Progenitor cell of endocrine pancreas (in vitro differentiated cells): ENCODE results near the gene DNAJC5. TPM values are rescaled to one million over a fixed set of nuclear protein-coding genes. Genes with fewer than 3 reads are reported as not detected.
"Not testable (repeated sequence)": the region's sequence is repeated elsewhere in the genome, so short reads cannot be mapped to it uniquely, and the experiment has no call there.

Experiments
- DNase-seq: peaks from one replicate; pipeline ENCODE4 v3.0.0; 2021; ENCODE audit warnings: low spot score; ENCODE audit not compliant: unreplicated experiment
- H3K27ac Mint-ChIP-seq: 2 replicates; pipeline ENCODE4 v1.8.0; 2021; ENCODE audit warnings: mild to moderate bottlenecking, moderate library complexity, mixed read lengths
- H3K27me3 Mint-ChIP-seq: 2 replicates; pipeline ENCODE4 v1.8.0; 2021; ENCODE audit warnings: mixed read lengths
- H3K36me3 Mint-ChIP-seq: 2 replicates; pipeline ENCODE4 v1.8.0; 2022; ENCODE audit warnings: mixed read lengths; ENCODE audit not compliant: insufficient read depth
- H3K4me1 Mint-ChIP-seq: 2 replicates; pipeline ENCODE4 v1.8.0; 2021; ENCODE audit warnings: low read depth, mixed read lengths
- H3K4me3 Mint-ChIP-seq: 2 replicates; pipeline ENCODE4 v1.8.0; 2021; ENCODE audit warnings: low read depth, mild to moderate bottlenecking, moderate library complexity, mixed read lengths
- H3K9me3 Mint-ChIP-seq: 2 replicates; pipeline ENCODE4 v1.8.0; 2021; ENCODE audit warnings: low read depth, mixed read lengths
- CTCF ChIP-seq: fragments of 200-600 bp; sonication (generic); IDR thresholded peaks from one replicate; pipeline ENCODE4 v1.5.0; 2021; ENCODE audit warnings: antibody characterized with exemption, mild to moderate bottlenecking; ENCODE audit not compliant: unreplicated experiment
- total RNA-seq: library from RNA; stranded (reverse); gene quantifications from 2 replicates; pipeline ENCODE4 v1.2.1, GENCODE V29; 2021

DNAJC5 gene
- total RNA-seq, 1 donor from 2014 or later: 41.8 TPM

GRCh38 chr20:63873477-63873971, 21.4 kb upstream of the DNAJC5 start:
- H3K27ac Mint-ChIP-seq: no peak overlapping the region
- H3K9me3 Mint-ChIP-seq: no peaks in the 10 kb centered on the region
- no peaks in the 10 kb centered on the region for H3K4me1 Mint-ChIP-seq
- H3K27me3 Mint-ChIP-seq: no peaks in the 10 kb centered on the region
- H3K36me3 Mint-ChIP-seq: peaks cover 21% of the 10 kb centered on the region
- no peak for DNase-seq
- no peak for TF ChIP-seq CTCF
- H3K4me3 Mint-ChIP-seq: no peak overlapping the region

- H3K9me3 Mint-ChIP-seq, H3K27ac Mint-ChIP-seq: not testable (repeated sequence)
- peaks cover 21% of the 10 kb centered on the region for H3K36me3 Mint-ChIP-seq
Observed at GRCh38 chr20:63874241-63874640, 20.7 kb upstream of the DNAJC5 start.

DNA sequence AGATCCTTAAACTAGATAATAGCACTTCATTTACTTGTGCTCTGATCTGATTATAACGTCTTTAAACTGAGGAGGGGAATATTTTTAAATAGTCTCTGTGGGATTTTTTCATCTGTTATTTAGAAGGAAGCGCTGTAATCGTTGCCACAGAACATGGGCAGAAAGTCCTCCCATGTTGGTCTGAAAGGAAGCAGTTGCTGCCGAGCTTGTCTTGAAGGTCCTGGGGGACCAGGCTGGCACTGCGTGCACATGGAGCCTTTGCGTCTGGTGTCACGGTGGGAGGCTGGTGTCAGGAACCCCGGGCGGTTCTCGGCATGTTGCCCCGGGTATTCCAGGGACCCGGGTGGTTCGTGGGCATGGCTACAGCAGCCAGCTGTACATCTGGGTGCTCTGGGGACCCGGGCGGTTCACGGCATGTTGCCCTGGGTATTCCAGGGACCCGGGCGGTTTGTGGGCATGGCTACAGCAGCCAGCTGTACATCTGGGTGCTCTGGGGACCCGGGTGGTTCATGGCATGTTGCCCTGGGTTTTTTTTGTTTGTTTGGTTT, 18.4 kb upstream of the DNAJC5 start:
- DNase-seq: no peak
- Mint-ChIP-seq H3K4me3 (no peak overlapping the region), H3K36me3 (peaks cover 20% of the 10 kb centered on the region), H3K27ac (no peak overlapping the region), H3K27me3 (no peaks in the 10 kb centered on the region), H3K4me1 (no peaks in the 10 kb centered on the region), H3K9me3 (no peaks in the 10 kb centered on the region)
- TF ChIP-seq CTCF: no peak

More at GRCh38 chr20:63874241-63874640, 20.7 kb upstream of the DNAJC5 start:
- not testable (repeated sequence) for H3K4me3 Mint-ChIP-seq, DNase-seq, H3K4me1 Mint-ChIP-seq, H3K27me3 Mint-ChIP-seq

DNA sequence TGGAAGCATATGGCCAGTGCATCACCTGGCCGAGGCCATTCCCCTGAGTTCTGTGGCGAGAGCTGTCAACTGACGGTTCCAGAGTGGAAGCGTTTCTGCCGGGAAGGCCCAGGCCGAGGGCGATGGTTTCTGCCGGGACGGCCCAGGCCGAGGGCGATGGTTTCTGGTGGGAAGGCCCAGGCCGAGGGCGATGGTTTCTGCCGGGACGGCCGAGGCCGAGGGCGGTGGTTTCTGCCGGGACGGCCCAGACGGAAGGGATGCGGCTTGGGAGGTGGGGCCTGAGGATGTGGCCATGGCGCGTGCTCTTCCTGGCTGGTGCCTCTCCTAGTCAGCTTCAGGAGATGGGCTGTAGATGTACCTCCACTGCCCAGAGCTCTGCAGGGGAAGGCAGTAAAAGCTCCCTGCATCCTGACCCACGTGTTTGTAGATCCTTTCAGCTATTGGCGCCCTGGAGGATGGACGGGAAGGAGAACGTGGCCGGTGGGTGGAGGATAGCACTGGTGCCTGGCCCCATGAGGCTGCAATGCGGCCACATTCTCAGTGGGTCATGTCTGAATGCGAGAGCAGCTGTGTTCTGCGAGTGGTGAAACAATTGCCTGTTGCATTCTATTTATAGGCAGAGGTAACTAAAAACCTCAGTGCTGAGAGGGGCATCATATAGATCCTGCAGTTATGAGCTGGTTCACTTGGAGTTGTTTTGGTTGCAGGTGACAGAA, 17.0 kb upstream of the DNAJC5 start:
- Mint-ChIP-seq H3K27me3 (no peaks in the 10 kb centered on the region), H3K4me3 (no peak overlapping the region), H3K27ac (no peak overlapping the region), H3K9me3 (no peaks in the 10 kb centered on the region), H3K4me1 (no peaks in the 10 kb centered on the region), H3K36me3 (peaks cover 17% of the 10 kb centered on the region)
- no peak for TF ChIP-seq CTCF
- DNase-seq: no peak

- no peaks in the 10 kb centered on the region for H3K27me3 Mint-ChIP-seq
- H3K9me3 Mint-ChIP-seq: no peaks in the 10 kb centered on the region
- H3K27ac Mint-ChIP-seq: no peak overlapping the region
- H3K36me3 Mint-ChIP-seq: peaks cover 13% of the 10 kb centered on the region
- DNase-seq: no peak
- TF ChIP-seq CTCF: no peak
- no peaks in the 10 kb centered on the region for H3K4me1 Mint-ChIP-seq
- no peak overlapping the region for H3K4me3 Mint-ChIP-seq
Observed at GRCh38 chr20:63878899-63879663, 15.8 kb upstream of the DNAJC5 start.

DNA sequence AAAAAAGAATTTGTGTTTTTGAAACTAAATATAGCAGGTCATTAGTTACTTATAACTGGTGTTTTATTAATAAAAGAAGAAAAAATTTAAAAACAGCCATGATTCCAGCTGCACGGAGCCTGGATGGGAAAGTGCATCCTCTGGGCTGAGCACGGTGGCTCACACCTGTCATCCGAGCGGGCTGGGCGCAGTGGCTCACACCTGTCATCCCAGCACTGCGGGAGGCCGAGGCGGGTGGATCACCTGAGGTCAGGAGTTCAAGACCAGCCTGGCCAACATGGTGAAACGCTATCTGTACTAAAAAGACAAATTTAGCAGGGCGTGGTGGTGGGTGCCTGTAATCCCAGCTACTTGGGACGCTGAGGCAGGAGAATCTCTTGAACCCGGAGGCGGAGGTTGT, 14.0 kb upstream of the DNAJC5 start:
- H3K27ac Mint-ChIP-seq, H3K4me1 Mint-ChIP-seq, H3K4me3 Mint-ChIP-seq, H3K27me3 Mint-ChIP-seq, DNase-seq, H3K9me3 Mint-ChIP-seq, H3K36me3 Mint-ChIP-seq: not testable (repeated sequence)
